WTC11 (cell line): ENCODE results near the gene SAYSD1. TPM values are rescaled to one million over a fixed set of nuclear protein-coding genes. Genes with fewer than 3 reads are reported as not detected.

Experiments
- AR ChIP-seq: fragments of 250-450 bp; sonication (Bioruptor Pico); IDR thresholded peaks from 2 replicates; pipeline ENCODE4 v1.9.0; 2021; ENCODE audit warnings: mild to moderate bottlenecking
- CBFB ChIP-seq: sonication (generic); formaldehyde crosslinking; IDR thresholded peaks from 2 replicates; pipeline ENCODE4 v1.8.1; 2022; ENCODE audit warnings: mild to moderate bottlenecking, low read depth, missing genetic modification reagents
- CREB1 ChIP-seq: sonication (generic); formaldehyde crosslinking; IDR thresholded peaks from 2 replicates; pipeline ENCODE4 v1.8.0; 2023; ENCODE audit warnings: mild to moderate bottlenecking, missing genetic modification reagents
- E2F1 ChIP-seq: sonication (generic); formaldehyde crosslinking; IDR thresholded peaks from 2 replicates; pipeline ENCODE4 v1.8.0; 2022; ENCODE audit warnings: mild to moderate bottlenecking, missing genetic modification reagents
- FOXP1 ChIP-seq: sonication (generic); formaldehyde crosslinking; IDR thresholded peaks from 2 replicates; pipeline ENCODE4 v1.8.0; 2022; ENCODE audit warnings: missing genetic modification reagents, mild to moderate bottlenecking, moderate library complexity, borderline replicate concordance
- NFATC4 ChIP-seq: fragments of 250-450 bp; sonication (Bioruptor Pico); IDR thresholded peaks from 2 replicates; pipeline ENCODE4 v1.9.0; 2021; ENCODE audit warnings: mild to moderate bottlenecking
- SMAD3 ChIP-seq: sonication (generic); formaldehyde crosslinking; IDR thresholded peaks from 2 replicates; pipeline ENCODE4 v1.8.0; 2022; ENCODE audit warnings: missing genetic modification reagents, mild to moderate bottlenecking, borderline replicate concordance
- SMAD4 ChIP-seq: sonication (generic); formaldehyde crosslinking; IDR thresholded peaks from 2 replicates; pipeline ENCODE4 v1.8.0; 2022; ENCODE audit warnings: mild to moderate bottlenecking, missing genetic modification reagents
- USF1 ChIP-seq: sonication (generic); formaldehyde crosslinking; IDR thresholded peaks from 2 replicates; pipeline ENCODE4 v1.8.0; 2022; ENCODE audit warnings: mild to moderate bottlenecking, missing genetic modification reagents
- ZNF121 ChIP-seq: sonication (generic); formaldehyde crosslinking; IDR thresholded peaks from 2 replicates; pipeline ENCODE4 v1.8.0; 2023; ENCODE audit warnings: missing genetic modification reagents
- ZNF281 ChIP-seq: sonication (generic); formaldehyde crosslinking; IDR thresholded peaks from 2 replicates; pipeline ENCODE4 v1.8.0; 2023; ENCODE audit warnings: mild to moderate bottlenecking, missing genetic modification reagents
- ZNF425 ChIP-seq: fragments of 250-450 bp; sonication (Bioruptor Pico); conservative IDR thresholded peaks from 2 replicates; pipeline ENCODE4 v1.9.0; 2021; ENCODE audit warnings: mild to moderate bottlenecking
- total RNA-seq: library from RNA; stranded (reverse); gene quantifications from 3 replicates; pipeline ENCODE4 v1.2.3, GENCODE V29; 2021
- TF ChIP-seq, protein P1 (sequence below): fragments of 250-450 bp; sonication (Bioruptor Pico); IDR thresholded peaks from 2 replicates; pipeline ENCODE4 v1.8.0; 2021; ENCODE audit warnings: mild to moderate bottlenecking
- TF ChIP-seq, protein P2 (sequence below): sonication (generic); formaldehyde crosslinking; IDR thresholded peaks from 2 replicates; pipeline ENCODE4 v1.8.0; 2022; ENCODE audit warnings: mild to moderate bottlenecking, missing genetic modification reagents
- TF ChIP-seq, protein P3 (sequence below): sonication (generic); formaldehyde crosslinking; IDR thresholded peaks from 2 replicates; pipeline ENCODE4 v1.8.1; 2023; ENCODE audit warnings: mild to moderate bottlenecking, moderate library complexity, missing genetic modification reagents
- TF ChIP-seq, protein P4 (sequence below): sonication (generic); formaldehyde crosslinking; IDR thresholded peaks from 2 replicates; pipeline ENCODE4 v1.8.1; 2023; ENCODE audit warnings: mild to moderate bottlenecking, missing genetic modification reagents, borderline replicate concordance
- TF ChIP-seq, protein P5 (sequence below): fragments of 250-450 bp; sonication (Bioruptor Pico); IDR thresholded peaks from 2 replicates; pipeline ENCODE4 v2.1.2; 2022; ENCODE audit warnings: mild to moderate bottlenecking, moderate library complexity

Gene SAYSD1
- total RNA-seq, 1 experiment from 2014 or later, result 7.4 TPM

- TF ChIP-seq FOXP1 (CRISPR knock-in tag) (no peak), ZNF281 (no peak), USF1 (peak; percentile 39; the same call in 1 of the 2 replicates), SMAD4 (CRISPR knock-in tag) (no peak), ZNF121 (CRISPR knock-in tag) (0 out of 2 replicates have a peak, but pooled peaks have one; percentile 6), CREB1 (no peak), SMAD3 (CRISPR knock-in tag) (no peak), ZNF425 (CRISPR knock-in tag) (no peak), E2F1 (CRISPR knock-in tag) (no peak), NFATC4 (CRISPR knock-in tag) (no peak), AR (CRISPR knock-in tag) (no peak), CBFB (no peak)
- TF ChIP-seq, protein P1, sequence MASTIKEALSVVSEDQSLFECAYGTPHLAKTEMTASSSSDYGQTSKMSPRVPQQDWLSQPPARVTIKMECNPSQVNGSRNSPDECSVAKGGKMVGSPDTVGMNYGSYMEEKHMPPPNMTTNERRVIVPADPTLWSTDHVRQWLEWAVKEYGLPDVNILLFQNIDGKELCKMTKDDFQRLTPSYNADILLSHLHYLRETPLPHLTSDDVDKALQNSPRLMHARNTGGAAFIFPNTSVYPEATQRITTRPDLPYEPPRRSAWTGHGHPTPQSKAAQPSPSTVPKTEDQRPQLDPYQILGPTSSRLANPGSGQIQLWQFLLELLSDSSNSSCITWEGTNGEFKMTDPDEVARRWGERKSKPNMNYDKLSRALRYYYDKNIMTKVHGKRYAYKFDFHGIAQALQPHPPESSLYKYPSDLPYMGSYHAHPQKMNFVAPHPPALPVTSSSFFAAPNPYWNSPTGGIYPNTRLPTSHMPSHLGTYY, result no peak
- TF ChIP-seq, protein P2, sequence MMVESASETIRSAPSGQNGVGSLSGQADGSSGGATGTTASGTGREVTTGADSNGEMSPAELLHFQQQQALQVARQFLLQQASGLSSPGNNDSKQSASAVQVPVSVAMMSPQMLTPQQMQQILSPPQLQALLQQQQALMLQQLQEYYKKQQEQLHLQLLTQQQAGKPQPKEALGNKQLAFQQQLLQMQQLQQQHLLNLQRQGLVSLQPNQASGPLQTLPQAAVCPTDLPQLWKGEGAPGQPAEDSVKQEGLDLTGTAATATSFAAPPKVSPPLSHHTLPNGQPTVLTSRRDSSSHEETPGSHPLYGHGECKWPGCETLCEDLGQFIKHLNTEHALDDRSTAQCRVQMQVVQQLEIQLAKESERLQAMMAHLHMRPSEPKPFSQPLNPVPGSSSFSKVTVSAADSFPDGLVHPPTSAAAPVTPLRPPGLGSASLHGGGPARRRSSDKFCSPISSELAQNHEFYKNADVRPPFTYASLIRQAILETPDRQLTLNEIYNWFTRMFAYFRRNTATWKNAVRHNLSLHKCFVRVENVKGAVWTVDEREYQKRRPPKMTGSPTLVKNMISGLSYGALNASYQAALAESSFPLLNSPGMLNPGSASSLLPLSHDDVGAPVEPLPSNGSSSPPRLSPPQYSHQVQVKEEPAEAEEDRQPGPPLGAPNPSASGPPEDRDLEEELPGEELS (CRISPR knock-in tag), result 0 out of 2 replicates have a peak, but pooled peaks have one; percentile 42
- TF ChIP-seq, protein P3, sequence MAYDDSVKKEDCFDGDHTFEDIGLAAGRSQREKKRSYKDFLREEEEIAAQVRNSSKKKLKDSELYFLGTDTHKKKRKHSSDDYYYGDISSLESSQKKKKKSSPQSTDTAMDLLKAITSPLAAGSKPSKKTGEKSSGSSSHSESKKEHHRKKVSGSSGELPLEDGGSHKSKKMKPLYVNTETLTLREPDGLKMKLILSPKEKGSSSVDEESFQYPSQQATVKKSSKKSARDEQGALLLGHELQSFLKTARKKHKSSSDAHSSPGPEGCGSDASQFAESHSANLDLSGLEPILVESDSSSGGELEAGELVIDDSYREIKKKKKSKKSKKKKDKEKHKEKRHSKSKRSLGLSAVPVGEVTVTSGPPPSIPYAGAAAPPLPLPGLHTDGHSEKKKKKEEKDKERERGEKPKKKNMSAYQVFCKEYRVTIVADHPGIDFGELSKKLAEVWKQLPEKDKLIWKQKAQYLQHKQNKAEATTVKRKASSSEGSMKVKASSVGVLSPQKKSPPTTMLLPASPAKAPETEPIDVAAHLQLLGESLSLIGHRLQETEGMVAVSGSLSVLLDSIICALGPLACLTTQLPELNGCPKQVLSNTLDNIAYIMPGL (CRISPR knock-in tag), result no peak
- TF ChIP-seq, protein P4, sequence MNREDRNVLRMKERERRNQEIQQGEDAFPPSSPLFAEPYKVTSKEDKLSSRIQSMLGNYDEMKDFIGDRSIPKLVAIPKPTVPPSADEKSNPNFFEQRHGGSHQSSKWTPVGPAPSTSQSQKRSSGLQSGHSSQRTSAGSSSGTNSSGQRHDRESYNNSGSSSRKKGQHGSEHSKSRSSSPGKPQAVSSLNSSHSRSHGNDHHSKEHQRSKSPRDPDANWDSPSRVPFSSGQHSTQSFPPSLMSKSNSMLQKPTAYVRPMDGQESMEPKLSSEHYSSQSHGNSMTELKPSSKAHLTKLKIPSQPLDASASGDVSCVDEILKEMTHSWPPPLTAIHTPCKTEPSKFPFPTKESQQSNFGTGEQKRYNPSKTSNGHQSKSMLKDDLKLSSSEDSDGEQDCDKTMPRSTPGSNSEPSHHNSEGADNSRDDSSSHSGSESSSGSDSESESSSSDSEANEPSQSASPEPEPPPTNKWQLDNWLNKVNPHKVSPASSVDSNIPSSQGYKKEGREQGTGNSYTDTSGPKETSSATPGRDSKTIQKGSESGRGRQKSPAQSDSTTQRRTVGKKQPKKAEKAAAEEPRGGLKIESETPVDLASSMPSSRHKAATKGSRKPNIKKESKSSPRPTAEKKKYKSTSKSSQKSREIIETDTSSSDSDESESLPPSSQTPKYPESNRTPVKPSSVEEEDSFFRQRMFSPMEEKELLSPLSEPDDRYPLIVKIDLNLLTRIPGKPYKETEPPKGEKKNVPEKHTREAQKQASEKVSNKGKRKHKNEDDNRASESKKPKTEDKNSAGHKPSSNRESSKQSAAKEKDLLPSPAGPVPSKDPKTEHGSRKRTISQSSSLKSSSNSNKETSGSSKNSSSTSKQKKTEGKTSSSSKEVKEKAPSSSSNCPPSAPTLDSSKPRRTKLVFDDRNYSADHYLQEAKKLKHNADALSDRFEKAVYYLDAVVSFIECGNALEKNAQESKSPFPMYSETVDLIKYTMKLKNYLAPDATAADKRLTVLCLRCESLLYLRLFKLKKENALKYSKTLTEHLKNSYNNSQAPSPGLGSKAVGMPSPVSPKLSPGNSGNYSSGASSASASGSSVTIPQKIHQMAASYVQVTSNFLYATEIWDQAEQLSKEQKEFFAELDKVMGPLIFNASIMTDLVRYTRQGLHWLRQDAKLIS (CRISPR knock-in tag), result no peak
- TF ChIP-seq, protein P5, sequence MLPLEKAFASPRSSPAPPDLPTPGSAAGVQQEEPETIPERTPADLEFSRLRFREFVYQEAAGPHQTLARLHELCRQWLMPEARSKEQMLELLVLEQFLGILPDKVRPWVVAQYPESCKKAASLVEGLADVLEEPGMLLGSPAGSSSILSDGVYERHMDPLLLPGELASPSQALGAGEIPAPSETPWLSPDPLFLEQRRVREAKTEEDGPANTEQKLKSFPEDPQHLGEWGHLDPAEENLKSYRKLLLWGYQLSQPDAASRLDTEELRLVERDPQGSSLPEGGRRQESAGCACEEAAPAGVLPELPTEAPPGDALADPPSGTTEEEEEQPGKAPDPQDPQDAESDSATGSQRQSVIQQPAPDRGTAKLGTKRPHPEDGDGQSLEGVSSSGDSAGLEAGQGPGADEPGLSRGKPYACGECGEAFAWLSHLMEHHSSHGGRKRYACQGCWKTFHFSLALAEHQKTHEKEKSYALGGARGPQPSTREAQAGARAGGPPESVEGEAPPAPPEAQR (CRISPR knock-in tag), result no peak
Observed at GRCh38 chr6:39137245-39137644, 22.3 kb upstream of the SAYSD1 start (continued).
